Measurements from ENCODE around the gene FBXL7.

FBXL7 gene

GRCh38 chr5:15577831-15578230 lies 77.9 kb downstream of the FBXL7 start:
- DNase-seq (ENCODE audit: low spot score): no peak

DNA sequence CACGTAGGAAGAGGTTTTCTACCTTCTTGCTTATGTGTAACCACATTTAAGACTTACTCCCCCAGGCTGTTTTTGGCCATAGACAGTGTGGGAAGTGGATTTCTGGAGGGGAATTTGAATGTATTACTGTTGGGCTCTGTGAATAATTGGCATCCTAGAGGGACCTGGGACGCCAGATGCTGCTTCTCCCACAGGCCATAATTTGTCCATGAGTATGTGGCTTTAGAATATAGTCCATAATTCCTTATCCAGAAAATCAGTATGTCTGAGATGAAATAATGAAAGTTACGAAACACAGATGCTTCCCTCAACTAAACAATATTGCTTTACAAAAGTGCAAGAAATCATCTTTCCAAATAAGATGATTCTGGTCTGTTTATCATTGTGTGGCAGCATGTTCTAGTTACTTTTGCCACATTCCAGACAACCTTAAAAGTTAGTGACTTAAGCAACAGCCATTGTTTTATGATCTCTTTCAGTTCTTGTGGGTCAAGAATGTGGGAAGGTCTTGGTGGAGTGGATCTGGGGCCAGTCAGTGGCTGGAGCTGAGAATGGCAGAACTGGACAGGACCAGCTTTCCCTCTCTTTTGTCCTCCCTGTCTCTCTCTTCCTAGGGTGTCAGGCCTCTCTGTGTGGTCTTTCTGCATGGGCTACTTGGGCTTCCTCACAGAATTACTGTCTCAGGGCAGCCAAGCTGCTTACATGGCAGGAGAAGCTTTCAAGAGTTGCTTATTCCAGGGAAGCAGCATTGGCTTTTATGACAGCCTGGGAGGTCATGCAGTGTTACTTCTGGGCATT lies 79.4 kb downstream of the FBXL7 start:
- DNase-seq (ENCODE audit: low spot score): peak; percentile 16

GRCh38 chr5:15584528-15584927 lies 84.5 kb downstream of the FBXL7 start:
- DNase-seq (ENCODE audit: low spot score): no peak

GRCh38 chr5:15585128-15585527 lies 85.1 kb downstream of the FBXL7 start:
- no peak for DNase-seq (ENCODE audit: low spot score)

GRCh38 chr5:15585841-15586591 lies 86.0 kb downstream of the FBXL7 start:
- DNase-seq (ENCODE audit: low spot score): no peak

DNA sequence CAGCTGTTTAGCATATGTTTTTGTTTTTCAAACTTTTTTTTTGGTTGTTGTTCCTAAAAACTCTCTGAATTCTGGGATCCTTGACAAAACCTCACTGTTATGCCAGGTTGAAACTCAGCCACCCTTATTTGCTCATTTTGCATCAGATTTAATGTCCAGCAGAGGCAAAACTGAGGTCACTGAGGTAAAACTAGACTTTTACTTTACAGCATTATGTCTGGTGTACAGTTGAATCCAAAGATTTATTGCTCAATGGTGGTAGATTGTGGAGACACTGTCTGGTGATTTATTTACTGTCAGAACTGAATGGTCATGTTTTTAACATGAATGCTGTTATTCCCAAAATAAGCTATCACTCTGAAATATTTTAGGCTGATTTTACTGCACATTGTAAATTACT lies 87.9 kb downstream of the FBXL7 start:
- DNase-seq (ENCODE audit: low spot score): no peak

GRCh38 chr5:15592728-15593127 lies 92.7 kb downstream of the FBXL7 start:
- DNase-seq (ENCODE audit: low spot score): no peak

DNA sequence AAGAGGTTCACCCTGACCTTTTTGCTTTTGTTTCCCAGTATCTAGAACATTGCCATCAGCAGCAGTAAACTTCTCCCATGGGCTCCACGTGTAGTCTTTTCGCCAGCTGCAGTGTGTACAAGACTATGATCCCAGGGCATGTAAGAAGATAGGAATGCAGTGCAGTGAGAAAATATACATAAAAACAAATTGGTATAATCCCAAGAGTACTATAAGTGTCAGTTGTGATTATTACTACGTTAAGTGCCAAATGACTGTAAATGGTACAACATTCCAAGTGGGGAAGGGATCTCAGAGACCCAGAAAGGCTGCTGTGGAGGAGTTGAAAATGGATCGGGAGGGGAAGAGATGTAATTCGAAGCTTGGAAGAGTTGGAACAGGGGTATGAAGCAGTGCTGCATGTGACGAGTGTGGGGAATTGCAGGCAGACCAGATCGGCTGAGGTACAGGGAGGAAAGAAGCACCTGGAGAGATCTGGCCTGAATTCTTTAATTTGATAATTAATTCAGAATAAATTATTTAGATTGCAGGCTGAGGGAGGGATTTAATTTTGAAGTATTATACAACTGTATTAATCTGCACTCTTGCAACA lies 95.1 kb downstream of the FBXL7 start:
- DNase-seq (ENCODE audit: low spot score): no peak

- no peak for DNase-seq (ENCODE audit: low spot score)
Observed at GRCh38 chr5:15595929-15596328, 95.9 kb downstream of the FBXL7 start.

DNA sequence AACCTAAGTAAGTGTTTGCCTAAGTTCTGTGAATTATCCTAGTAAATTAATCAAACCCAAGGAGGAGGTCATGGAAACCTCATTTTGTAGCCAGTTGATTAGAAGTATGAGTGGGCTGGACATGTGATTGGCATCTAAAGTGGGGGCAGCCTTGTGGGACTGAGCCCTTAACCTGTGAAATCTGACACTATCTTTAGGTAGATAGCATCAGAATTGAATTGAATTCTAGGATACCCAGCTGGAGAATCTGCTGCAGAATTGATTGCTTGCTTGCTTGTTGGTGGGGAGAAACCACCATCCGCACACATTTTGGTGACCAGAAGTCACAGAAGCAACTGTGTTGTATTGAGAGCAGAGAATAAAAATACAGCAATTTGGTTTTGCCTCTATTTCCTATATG lies 97.0 kb downstream of the FBXL7 start:
- DNase-seq (ENCODE audit: low spot score): peak; percentile 67

- no peak for DNase-seq (ENCODE audit: low spot score)
Observed at GRCh38 chr5:15597804-15598203, 97.8 kb downstream of the FBXL7 start.

DNA sequence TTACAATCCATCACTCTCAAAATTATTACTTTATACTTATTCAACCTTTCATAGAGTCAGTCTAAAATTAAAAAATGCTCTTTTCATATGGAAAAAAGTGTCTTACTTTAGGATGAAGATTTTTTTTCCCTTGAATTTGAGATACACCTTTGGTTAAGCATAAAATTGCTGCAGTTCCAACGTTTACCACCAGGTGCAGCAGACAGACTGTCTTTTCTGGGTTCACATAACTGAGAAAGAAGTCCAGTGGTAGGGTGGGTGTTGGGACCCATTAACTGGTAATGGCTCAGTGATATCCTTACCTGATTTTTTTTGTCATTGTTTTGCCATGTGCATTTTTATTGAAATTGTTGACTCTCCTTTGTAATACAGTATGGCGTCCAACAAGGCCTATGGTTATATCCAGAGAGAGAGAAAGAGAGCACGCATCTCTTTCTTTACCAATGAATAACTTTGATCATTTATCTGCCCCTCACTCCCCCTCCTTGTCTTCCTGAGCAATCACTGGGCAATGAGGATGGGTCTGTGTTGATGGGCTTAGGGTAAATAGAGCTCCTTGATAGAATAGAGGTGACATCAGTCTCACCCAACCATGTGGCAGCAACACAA lies 98.4 kb downstream of the FBXL7 start:
- DNase-seq (ENCODE audit: low spot score): peak; percentile 35

DNA sequence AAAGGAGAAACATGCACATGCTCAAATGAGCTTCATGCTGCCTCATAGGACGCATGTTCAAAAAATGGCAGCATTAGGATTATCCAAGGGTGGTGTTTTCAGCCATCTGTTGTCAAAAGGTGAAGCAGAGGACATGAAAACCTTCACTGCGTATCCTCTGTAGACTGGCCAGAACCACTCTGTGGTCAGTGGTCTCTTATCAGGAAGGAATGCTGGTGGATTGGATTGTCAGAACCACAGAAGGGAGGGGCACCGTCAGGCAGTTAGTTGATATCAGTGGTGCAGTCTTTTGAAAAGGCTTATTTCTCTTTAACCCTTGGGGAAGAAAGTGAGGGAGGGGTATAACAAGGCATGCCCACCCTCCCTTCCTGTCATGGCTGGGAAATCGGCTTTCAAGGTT lies 100.1 kb downstream of the FBXL7 start:
- DNase-seq (ENCODE audit: low spot score): no peak

DNA sequence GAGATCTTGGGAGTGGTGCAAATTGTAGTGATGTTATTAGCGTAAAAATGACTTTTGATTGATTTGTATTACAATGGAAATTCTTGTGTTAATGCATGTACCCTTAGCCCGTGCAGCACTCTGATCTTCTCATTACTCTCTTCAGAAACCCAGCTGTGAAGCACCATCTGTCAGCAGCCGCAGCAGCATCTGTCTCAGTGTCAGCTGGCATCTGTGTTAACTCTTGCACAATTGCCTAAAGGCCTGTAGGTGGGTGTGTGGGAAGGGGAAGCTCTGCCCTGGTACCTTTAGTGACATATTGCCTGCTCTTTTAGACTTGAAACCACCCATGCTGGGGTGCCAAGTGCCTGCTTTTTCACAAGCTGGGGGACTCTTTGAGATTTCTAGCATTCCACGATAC lies 101.3 kb downstream of the FBXL7 start:
- DNase-seq (ENCODE audit: low spot score): peak; percentile 47

DNA sequence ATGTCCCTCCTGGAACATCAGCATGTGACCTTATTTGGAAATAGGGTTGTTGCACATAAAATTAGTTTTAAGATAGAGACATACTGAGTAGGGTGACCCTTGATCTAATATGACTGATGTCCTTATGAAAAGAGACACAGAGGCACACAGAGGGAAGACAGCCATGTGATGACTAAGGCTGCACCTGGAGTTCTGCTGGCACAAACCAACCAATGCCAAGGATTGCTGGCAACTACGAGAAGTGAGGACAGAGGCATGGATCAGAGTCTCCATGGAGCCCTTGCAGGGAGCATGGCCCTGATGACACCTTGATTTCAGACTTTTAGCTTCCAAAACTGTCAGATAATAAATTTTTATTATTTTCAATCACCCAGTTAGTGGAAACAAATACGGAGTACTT lies 101.9 kb downstream of the FBXL7 start:
- DNase-seq (ENCODE audit: low spot score): no peak

- no peak for DNase-seq (ENCODE audit: low spot score)
Observed at GRCh38 chr5:15604986-15605385, 105.0 kb downstream of the FBXL7 start.

DNA sequence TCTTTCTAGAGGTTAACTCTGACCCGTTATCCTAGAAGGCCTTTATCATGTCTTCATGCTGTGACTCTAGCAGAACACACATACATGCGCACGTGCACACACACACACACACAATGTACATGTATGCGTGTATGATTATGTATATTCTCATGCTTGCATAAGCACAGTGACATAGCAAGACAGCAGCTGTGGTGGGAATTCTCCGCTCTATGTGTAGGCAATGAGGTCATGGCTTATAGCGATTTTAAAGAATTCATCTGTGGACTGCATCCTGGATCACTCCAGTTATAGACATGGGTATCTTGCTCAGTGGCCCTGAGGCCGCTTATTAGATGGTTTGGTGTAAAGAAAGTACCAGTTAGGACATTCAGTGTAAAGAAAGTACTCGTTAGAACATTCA lies 106.2 kb downstream of the FBXL7 start:
- no peak for DNase-seq (ENCODE audit: low spot score)

DNA sequence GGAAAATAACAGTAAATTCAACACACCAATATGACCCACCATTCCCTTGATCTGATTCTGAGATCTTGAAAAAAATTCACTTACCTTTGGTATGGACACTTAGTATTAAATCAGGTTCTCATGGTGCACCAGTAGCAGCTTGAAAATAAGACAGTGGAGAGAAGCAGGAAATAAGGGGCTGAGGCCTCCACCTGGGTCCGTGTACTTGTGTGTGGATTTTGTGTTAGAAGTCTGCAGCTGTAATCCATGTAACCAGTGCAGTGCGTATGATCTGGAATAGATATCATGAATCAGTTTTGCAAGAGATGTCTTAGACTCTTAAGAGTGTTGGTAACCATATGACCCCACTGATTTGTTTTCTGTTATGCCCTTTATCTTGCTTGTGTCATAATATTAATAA lies 107.1 kb downstream of the FBXL7 start:
- no peak for DNase-seq (ENCODE audit: low spot score)

GRCh38 chr5:15609076-15609725 lies 109.2 kb downstream of the FBXL7 start:
- no peak for DNase-seq (ENCODE audit: low spot score)

- no peak for DNase-seq (ENCODE audit: low spot score)
Observed at GRCh38 chr5:15610216-15610615, 110.2 kb downstream of the FBXL7 start.

DNA sequence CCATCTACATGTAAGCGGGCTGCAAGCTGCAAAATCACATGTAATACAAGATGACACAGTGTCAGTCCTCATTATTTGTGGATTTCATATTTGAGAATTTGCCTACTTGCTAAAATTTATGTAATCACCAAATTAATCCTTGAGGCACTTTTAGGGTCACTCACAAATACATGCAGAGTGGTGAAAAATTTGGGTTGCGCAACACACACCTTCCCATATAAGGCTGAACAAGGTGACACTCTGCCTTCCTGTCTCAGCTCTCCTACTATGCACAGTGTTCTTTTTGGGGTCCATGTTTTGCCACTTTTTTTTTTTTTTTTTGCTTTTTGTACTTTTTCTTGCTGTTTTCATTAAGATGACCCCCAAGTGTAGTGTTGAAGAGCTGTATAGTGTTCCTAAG lies 111.0 kb downstream of the FBXL7 start:
- DNase-seq (ENCODE audit: low spot score): no peak

Measured in SK-N-DZ (cell line).